ENCODE data around the gene GRM1.

- TF ChIP-seq LEF1 (IDR thresholded peaks at IDR 0.05; ENCODE audit: borderline replicate concordance) (no peak), FOXM1 (IDR thresholded peaks at IDR 0.05; ENCODE audit: borderline replicate concordance) (no peak)
Measured at GRCh38 chr6:146292506-146292905, 263.6 kb downstream of the GRM1 start.
